GM12878 (cell line): Measurements from ENCODE around the gene PNMA8C. TPM values are rescaled to one million over a fixed set of nuclear protein-coding genes. Genes with fewer than 3 reads are reported as not detected.

Source experiments
- ATAC-seq: fragments of 200-7000 bp; cut with Tn5 transposase; 3 replicates; pipeline ENCODE4 v1.9.1; 2020; ENCODE audit warnings: mild to moderate bottlenecking, moderate library complexity
- BruUV-seq: library from RNA; stranded (reverse); fragments of 400-500 nt; replicated peaks from 2 replicates; lab custom pipeline; 2021; lab: Mats Ljungman, UMichigan
- CTCF ChIA-PET: fragments of 300-600 bp; sonication (Branson Sonifier 250); formaldehyde crosslinking; extraction: SDS; loops from one replicate; lab custom pipeline; 2021; ENCODE audit warnings: inconsistent platforms; lab: Yijun Ruan, JAX
- POLR2A ChIA-PET: fragments of 350-600 bp; formaldehyde crosslinking; extraction: SDS; loops from one replicate; lab custom pipeline; 2021; ENCODE audit warnings: inconsistent platforms; lab: Charles Lee
- RAD21 ChIA-PET: fragments of 300-600 bp; sonication (Branson Sonifier 250); formaldehyde crosslinking; loops from one replicate; lab custom pipeline; 2023; ENCODE audit warnings: antibody characterized with exemption; ENCODE audit not compliant: unreplicated experiment; lab: Charles Lee
- SMC1A ChIA-PET: fragments of 300-600 bp; sonication (Branson Sonifier 250); formaldehyde crosslinking; loops from one replicate; lab custom pipeline; 2023; ENCODE audit not compliant: unreplicated experiment, uncharacterized antibody; lab: Charles Lee
- DNase-seq: peaks from one replicate; pipeline ENCODE4 v3.0.0-alpha.2; 2011; ENCODE audit warnings: low read depth, low spot score
- FAIRE-seq: peaks from 3 replicates; lab custom pipeline; 2011; peaks lifted over from hg19 to GRCh38; lab: Jason Lieb, UNC
- H2AFZ ChIP-seq: 2 replicates; pipeline ENCODE4 v1.6.0; 2011; ENCODE audit warnings: low read depth, low read length, control low read depth; ENCODE audit not compliant: control insufficient read depth
- H3K27ac ChIP-seq: 2 replicates; pipeline ENCODE4 v1.5.1; 2011; ENCODE audit warnings: control low read depth; ENCODE audit not compliant: control insufficient read depth, insufficient read depth
- H3K27me3 ChIP-seq, 2 experiments: replicated peaks in 1 of 2; 2 replicates each; pipeline versions ENCODE4 v1.6.0 to v1.6.1; 2011; ENCODE audit warnings: low read length in 1 of 2; ENCODE audit not compliant: control insufficient read depth in 2 of 2, insufficient read depth in 2 of 2
- H3K36me3 ChIP-seq, 2 experiments: 2 replicates each; pipeline ENCODE4 v1.5.1; 2011; ENCODE audit warnings: low read length in 1 of 2; ENCODE audit not compliant: control insufficient read depth in 2 of 2, insufficient read depth in 2 of 2
- H3K4me1 ChIP-seq: 2 replicates; pipeline ENCODE4 v1.6.1; 2011; ENCODE audit warnings: mild to moderate bottlenecking, low read length, moderate library complexity, mixed read lengths; ENCODE audit not compliant: control insufficient read depth, insufficient read depth
- H3K4me2 ChIP-seq: 2 replicates; pipeline ENCODE4 v1.6.0; 2011; ENCODE audit warnings: control low read depth; ENCODE audit not compliant: control insufficient read depth, insufficient read depth
- H3K4me3 ChIP-seq: fragments of 200-600 bp; sonication (generic); 2 replicates; pipeline ENCODE4 v1.5.1; 2016
- H3K79me2 ChIP-seq: 2 replicates; pipeline ENCODE4 v1.6.0; 2011; ENCODE audit warnings: low read length; ENCODE audit not compliant: control insufficient read depth, insufficient read depth
- H3K9ac ChIP-seq: 2 replicates; pipeline ENCODE4 v1.8.0; 2011; ENCODE audit warnings: low read length, control low read depth, mixed read lengths; ENCODE audit not compliant: control insufficient read depth, insufficient read depth
- H3K9me3 ChIP-seq: replicated peaks from 3 replicates; pipeline ENCODE4 v1.5.1; 2011; ENCODE audit warnings: mild to moderate bottlenecking, low read length; ENCODE audit not compliant: control insufficient read depth, insufficient read depth
- H4K20me1 ChIP-seq: 2 replicates; pipeline ENCODE4 v1.6.0; 2011; ENCODE audit not compliant: control insufficient read depth, insufficient read depth
- CHD1 ChIP-seq: IDR thresholded peaks from 2 replicates; pipeline ENCODE4 v1.6.1; 2012; ENCODE audit warnings: low read depth, low read length, improper control_type of control experiment
- HCFC1 ChIP-seq: fragments of 150-350 bp; IDR thresholded peaks from 2 replicates; pipeline ENCODE4 v1.6.1; 2014; ENCODE audit warnings: low read length
- NFYB ChIP-seq: IDR thresholded peaks from 2 replicates; pipeline ENCODE4 v1.6.1; 2011; ENCODE audit warnings: low read depth, mild to moderate bottlenecking, low read length, improper control_type of control experiment, moderate library complexity; ENCODE audit not compliant: insufficient read depth
- whole genome bisulfite sequencing: methylation state at CpG from one replicate; pipeline ENCODE4 v1.1.6; 2016; ENCODE audit warnings: low lambda C conversion rate; ENCODE audit not compliant: insufficient replicate concordance, insufficient coverage; ENCODE audit errors: missing lambda C conversion rate; 5-methylcytosine and 5-hydroxymethylcytosine counted together
- in situ Hi-C: fragments of 300-500 bp; cut with MboI; formaldehyde crosslinking; loops from 9 replicates; pipeline ENCODE4 v1.14.3; 2018; ENCODE audit warnings: mixed read lengths
- intact Hi-C: fragments of 100-400 bp; cut with micrococcal nuclease; formaldehyde crosslinking; loops from one replicate; pipeline ENCODE4 v1.14.2; 2022; ENCODE audit not compliant: unreplicated experiment
- polyA plus RNA-seq, 11 experiments: library from polyadenylated mRNA; depleted of rRNA in 4 of 11; unstranded in 6 of 11; stranded (reverse) in 5 of 11; fragments of >200 nt; fragmentation: Nextera tagmentation in 4 of 11; fragmentation: Illumina TruSeq in 1 of 11; extraction: Ambion mirVana in 4 of 11; extraction: Trizol in 1 of 11; gene quantifications; 1 replicate in 1 of 11; 2 replicates in 10 of 11; pipeline versions ENCODE4 v1.2.1 to v1.2.3, GENCODE V29; 2011 to 2016; ENCODE audit warnings: inconsistent platforms in 2 of 11, missing spikeins in 2 of 11, low read depth in 1 of 11
- total RNA-seq, 4 experiments: library from RNA; depleted of rRNA in 3 of 4; stranded (reverse); fragments of >200 nt in 3 of 4; fragmentation: Illumina TruSeq in 1 of 4; extraction: Trizol in 1 of 4; gene quantifications; 2 replicates each; pipeline versions ENCODE4 v1.2.1 to v1.2.3, GENCODE V29; 2013 to 2021
- TF ChIP-seq, protein P1 (sequence below), 3 experiments: IDR thresholded peaks in 2 of 3; conservative IDR thresholded peaks in 1 of 3; 2 replicates each; pipeline ENCODE4 v1.5.1; 2011; ENCODE audit warnings: low read depth in 3 of 3, low read length in 3 of 3, mild to moderate bottlenecking in 3 of 3, control low read depth in 2 of 3, moderate library complexity in 2 of 3, inconsistent platforms in 1 of 3, mixed read lengths in 1 of 3; ENCODE audit not compliant: control insufficient read depth in 2 of 3, insufficient read depth in 1 of 3; ENCODE audit errors: extremely low read depth in 1 of 3

PNMA8C gene
- total and polyA plus RNA-seq, 10 of the 15 experiments (the other 5 are each of a cell fraction or from before 2014, with no cell fraction given) = not detected

GRCh38 chr19:46431824-46432223 is 3.1 kb upstream of the PNMA8C start:
- TF ChIP-seq, protein P1, sequence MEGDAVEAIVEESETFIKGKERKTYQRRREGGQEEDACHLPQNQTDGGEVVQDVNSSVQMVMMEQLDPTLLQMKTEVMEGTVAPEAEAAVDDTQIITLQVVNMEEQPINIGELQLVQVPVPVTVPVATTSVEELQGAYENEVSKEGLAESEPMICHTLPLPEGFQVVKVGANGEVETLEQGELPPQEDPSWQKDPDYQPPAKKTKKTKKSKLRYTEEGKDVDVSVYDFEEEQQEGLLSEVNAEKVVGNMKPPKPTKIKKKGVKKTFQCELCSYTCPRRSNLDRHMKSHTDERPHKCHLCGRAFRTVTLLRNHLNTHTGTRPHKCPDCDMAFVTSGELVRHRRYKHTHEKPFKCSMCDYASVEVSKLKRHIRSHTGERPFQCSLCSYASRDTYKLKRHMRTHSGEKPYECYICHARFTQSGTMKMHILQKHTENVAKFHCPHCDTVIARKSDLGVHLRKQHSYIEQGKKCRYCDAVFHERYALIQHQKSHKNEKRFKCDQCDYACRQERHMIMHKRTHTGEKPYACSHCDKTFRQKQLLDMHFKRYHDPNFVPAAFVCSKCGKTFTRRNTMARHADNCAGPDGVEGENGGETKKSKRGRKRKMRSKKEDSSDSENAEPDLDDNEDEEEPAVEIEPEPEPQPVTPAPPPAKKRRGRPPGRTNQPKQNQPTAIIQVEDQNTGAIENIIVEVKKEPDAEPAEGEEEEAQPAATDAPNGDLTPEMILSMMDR (IDR thresholded peaks at IDR 0.05 in 2 of 3, conservative IDR thresholded peaks at IDR 0.05 in 1 of 3; ENCODE audit: control insufficient read depth in 2 of 3, extremely low read depth in 1 of 3, insufficient read depth in 1 of 3, low read depth in 3 of 3, low read length in 3 of 3) = peak in 1 of 3 experiments; percentile 10; a peak in 1 of 6 replicates
- TF ChIP-seq HCFC1 = no peak
- intact Hi-C loops = no loop called here
- H3K4me2 ChIP-seq = no peak overlapping the region
- no peak overlapping the region for H3K4me3 ChIP-seq
- no TSS peak for BruUV-seq
- peaks cover 0 to 5% of the 10 kb centered on the region in 2 experiments; a peak in 1 of 4 replicates for H3K27me3 ChIP-seq
- CTCF ChIA-PET = no interaction called here
- FAIRE-seq (no peak), ATAC-seq (no peak), DNase-seq (no peak)
- no peak overlapping the region for H3K27ac ChIP-seq
- H3K9me3 ChIP-seq = no peaks in the 10 kb centered on the region
- RAD21 ChIA-PET = no interaction called here
- H2AFZ ChIP-seq = no peak overlapping the region
- no peaks in the 10 kb centered on the region for H3K4me1 ChIP-seq
- no peaks in the 10 kb centered on the region for H3K79me2 ChIP-seq
- H3K9ac ChIP-seq = no peak overlapping the region
- in situ Hi-C loops = no loop called here
- POLR2A ChIA-PET = interaction anchor here (0.5 to 0.6 kb wide), 3 partner anchors 114 to 1456 kb away, joined by 4 to 7 read pairs (median 4); no protein-coding TSS in a partner anchor
- H3K36me3 ChIP-seq = no peaks in the 10 kb centered on the region
- SMC1A ChIA-PET = interaction anchor here (0.6 kb wide), 1 partner anchor 291 kb away, joined by 3 read pairs; no protein-coding TSS in a partner anchor
- no peaks in the 10 kb centered on the region for H4K20me1 ChIP-seq
- WGBS = 24% methylated on average over 9 of the region's 10 CpGs

DNA sequence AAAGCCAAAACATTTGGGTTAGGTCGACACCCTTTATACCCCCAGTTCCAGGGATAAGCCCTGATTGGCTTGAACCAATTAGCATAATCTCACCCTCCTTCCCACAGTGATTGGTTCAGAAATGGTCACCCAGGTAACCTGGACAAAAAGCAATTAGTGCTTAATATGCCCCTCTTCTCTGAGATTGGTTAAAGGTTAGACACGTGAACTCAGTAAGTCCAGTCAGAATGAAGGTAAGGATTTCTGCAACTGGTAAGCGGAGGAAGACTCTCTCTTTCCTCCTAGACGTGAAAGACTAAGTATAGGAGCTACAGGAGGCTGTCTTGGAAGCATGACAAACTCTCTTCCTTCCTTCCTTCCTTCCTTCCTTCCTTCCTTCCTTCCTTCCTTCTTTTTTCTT is 1.3 kb upstream of the PNMA8C start:
- no peaks in the 10 kb centered on the region for H3K79me2 ChIP-seq
- ChIA-PET SMC1A (no interaction called here), RAD21 (no interaction called here), CTCF (no interaction called here), POLR2A (interaction anchor here (0.5 kb wide), 1 partner anchor 32 kb away, joined by 3 read pairs; no protein-coding TSS in a partner anchor)
- H2AFZ ChIP-seq = no peak overlapping the region
- no TSS peak for BruUV-seq
- peaks cover 0 to 5% of the 10 kb centered on the region in 2 experiments; a peak in 2 of 4 replicates for H3K27me3 ChIP-seq
- H3K9ac ChIP-seq = no peak overlapping the region
- H3K9me3 ChIP-seq = no peaks in the 10 kb centered on the region
- in situ Hi-C loops = no loop called here
- ATAC-seq (no peak), DNase-seq (no peak), FAIRE-seq (no peak)
- no peaks in the 10 kb centered on the region for H4K20me1 ChIP-seq
- WGBS = 30% methylated on average over 4 of the region's 4 CpGs
- no peaks in the 10 kb centered on the region for H3K36me3 ChIP-seq
- H3K4me1 ChIP-seq = no peaks in the 10 kb centered on the region
- H3K27ac ChIP-seq = no peak overlapping the region
- no peak overlapping the region for H3K4me2 ChIP-seq
- H3K4me3 ChIP-seq = no peak overlapping the region
- intact Hi-C loops = no loop called here
- peak; percentile 57 for TF ChIP-seq NFYB
- TF ChIP-seq CHD1 = no peak
